HAP-1 (cell line): Measurements from ENCODE around the gene TYMP.
A peak's percentile ranks its signal among the peaks of the same experiment; 100 is the strongest.

Source experiments
- DNase-seq, 2 experiments: peaks; one replicate each; pipeline ENCODE4 v3.0.0-alpha.2; 2016 to 2020; ENCODE audit warnings: low spot score in 2 of 2
- H3K27me3 ChIP-seq: fragments of 250-450 bp; sonication (Bioruptor Pico); 2 replicates; pipeline ENCODE4 v1.5.1; 2020; ENCODE audit warnings: low read depth, mild to moderate bottlenecking, moderate library complexity
- H3K36me3 ChIP-seq: fragments of 250-450 bp; sonication (Bioruptor Pico); replicated peaks from 2 replicates; pipeline ENCODE4 v1.5.1; 2020; ENCODE audit warnings: mild to moderate bottlenecking
- H3K4me1 ChIP-seq: fragments of 250-450 bp; sonication (Bioruptor Pico); 2 replicates; pipeline ENCODE4 v1.5.1; 2020; ENCODE audit warnings: mild to moderate bottlenecking
- H3K4me3 ChIP-seq: fragments of 250-450 bp; sonication (Bioruptor Pico); 2 replicates; pipeline ENCODE4 v1.5.1; 2020; ENCODE audit warnings: mild to moderate bottlenecking, moderate library complexity
- H3K9me3 ChIP-seq: fragments of 250-450 bp; sonication (Bioruptor Pico); 2 replicates; pipeline ENCODE4 v1.5.1; 2020; ENCODE audit warnings: mild to moderate bottlenecking, moderate library complexity
- in situ Hi-C: fragments of 300-500 bp; cut with MboI; formaldehyde crosslinking; loops from 3 replicates; pipeline ENCODE4 v1.14.3; 2020; ENCODE audit warnings: low sequenced_read_pairs, inconsistent platforms, mixed read lengths

The TYMP gene

DNA sequence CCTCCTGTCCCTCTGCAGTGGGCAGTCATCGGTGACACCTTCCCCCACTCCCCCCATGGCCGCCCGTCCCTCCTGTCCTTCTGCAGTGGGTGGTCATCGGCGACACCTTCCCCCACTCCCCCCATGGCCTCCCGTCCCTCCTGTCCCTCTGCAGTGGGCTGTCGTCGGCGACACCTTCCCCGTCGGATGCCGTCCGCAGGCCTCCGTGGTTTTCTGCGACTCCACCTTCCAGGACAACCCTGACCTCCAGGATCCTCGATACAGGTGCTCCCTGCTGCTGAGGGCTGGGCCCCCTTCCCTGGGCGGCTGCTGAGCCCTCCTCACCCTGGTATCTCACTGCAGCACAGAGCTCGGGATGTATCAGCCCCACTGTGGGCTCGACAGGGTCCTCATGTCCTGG is 40.9 kb downstream of the TYMP start:
- H3K4me1 ChIP-seq = no peaks in the 10 kb centered on the region

DNA sequence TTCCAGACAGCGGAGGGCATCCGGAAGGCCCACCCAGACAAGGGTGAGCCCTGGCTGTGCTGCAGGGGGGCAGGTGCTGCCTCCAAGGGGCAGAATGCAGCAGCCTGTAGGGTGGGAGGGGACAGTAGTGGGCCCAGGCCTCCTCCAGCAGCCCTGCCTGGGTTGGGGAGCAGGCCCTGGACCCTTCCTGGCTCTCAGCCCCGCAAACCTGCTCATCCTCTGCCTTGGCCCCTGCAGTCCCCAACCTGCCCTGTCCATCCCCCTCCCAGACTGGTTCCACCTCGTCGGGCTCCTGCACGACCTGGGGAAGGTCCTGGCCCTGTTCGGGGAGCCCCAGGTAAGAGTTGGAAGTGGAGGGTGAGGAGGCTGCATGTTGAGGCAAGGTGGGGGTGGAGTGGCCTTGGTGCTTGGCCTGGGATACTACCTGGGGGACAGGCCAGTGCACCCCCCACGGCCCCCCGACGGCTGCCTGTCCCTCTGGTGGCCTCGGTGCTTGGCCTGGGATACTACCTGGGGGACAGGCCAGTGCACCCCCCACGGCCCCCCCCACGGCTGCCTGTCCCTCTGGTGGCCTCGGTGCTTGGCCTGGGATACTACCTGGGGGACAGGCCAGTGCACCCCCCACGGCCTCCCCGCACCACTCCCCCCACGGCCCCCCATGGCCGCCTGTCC is 41.7 kb downstream of the TYMP start:
- H3K27me3 ChIP-seq = no peaks in the 10 kb centered on the region
- DNase-seq = no peak
- H3K4me3 ChIP-seq = no peak overlapping the region
- in situ Hi-C loops = no loop called here
- H3K36me3 ChIP-seq = no peaks in the 10 kb centered on the region; the same call in 1 of the 2 replicates
- H3K9me3 ChIP-seq = no peaks in the 10 kb centered on the region
- no peaks in the 10 kb centered on the region for H3K4me1 ChIP-seq

More for the DNA sequence above, 40.9 kb downstream of the TYMP start:
- H3K9me3 ChIP-seq = no peaks in the 10 kb centered on the region
- H3K27me3 ChIP-seq = no peaks in the 10 kb centered on the region
- H3K4me3 ChIP-seq = no peak overlapping the region
- in situ Hi-C loops = no loop called here
- no peak for DNase-seq
- no peaks in the 10 kb centered on the region; the same call in 1 of the 2 replicates for H3K36me3 ChIP-seq

GRCh38 chr22:50487290-50488005 is 42.4 kb downstream of the TYMP start:
- H3K4me3 ChIP-seq = no peak overlapping the region
- no peak for DNase-seq
- H3K27me3 ChIP-seq = no peaks in the 10 kb centered on the region
- H3K36me3 ChIP-seq = no peaks in the 10 kb centered on the region; the same call in 1 of the 2 replicates
- in situ Hi-C loops = no loop called here
- H3K9me3 ChIP-seq = no peaks in the 10 kb centered on the region
- H3K4me1 ChIP-seq = no peaks in the 10 kb centered on the region

- in situ Hi-C loops = no loop called here
- Histone ChIP-seq H3K27me3 (no peaks in the 10 kb centered on the region), H3K36me3 (no peaks in the 10 kb centered on the region; the same call in 1 of the 2 replicates), H3K4me3 (no peak within 1 kb of the TSS), H3K4me1 (no peaks in the 10 kb centered on the region), H3K9me3 (no peaks in the 10 kb centered on the region)
- DNase-seq = no peak
Observed at GRCh38 chr22:50486561-50487289, 43.1 kb downstream of the TYMP start, which contains the start of gene MIOX. MIOX (plus strand) TSS chr22:50486859; CDS start chr22:50486898, 39 bp downstream.

GRCh38 chr22:50485221-50486131 is 44.3 kb downstream of the TYMP start:
- no peaks in the 10 kb centered on the region; the same call in 1 of the 2 replicates for H3K36me3 ChIP-seq
- peak in 1 of 2 experiments; percentile 32 for DNase-seq
- H3K4me1 ChIP-seq = no peaks in the 10 kb centered on the region
- H3K9me3 ChIP-seq = no peaks in the 10 kb centered on the region
- no peaks in the 10 kb centered on the region for H3K27me3 ChIP-seq
- no peak overlapping the region for H3K4me3 ChIP-seq
- in situ Hi-C loops = no loop called here

DNA sequence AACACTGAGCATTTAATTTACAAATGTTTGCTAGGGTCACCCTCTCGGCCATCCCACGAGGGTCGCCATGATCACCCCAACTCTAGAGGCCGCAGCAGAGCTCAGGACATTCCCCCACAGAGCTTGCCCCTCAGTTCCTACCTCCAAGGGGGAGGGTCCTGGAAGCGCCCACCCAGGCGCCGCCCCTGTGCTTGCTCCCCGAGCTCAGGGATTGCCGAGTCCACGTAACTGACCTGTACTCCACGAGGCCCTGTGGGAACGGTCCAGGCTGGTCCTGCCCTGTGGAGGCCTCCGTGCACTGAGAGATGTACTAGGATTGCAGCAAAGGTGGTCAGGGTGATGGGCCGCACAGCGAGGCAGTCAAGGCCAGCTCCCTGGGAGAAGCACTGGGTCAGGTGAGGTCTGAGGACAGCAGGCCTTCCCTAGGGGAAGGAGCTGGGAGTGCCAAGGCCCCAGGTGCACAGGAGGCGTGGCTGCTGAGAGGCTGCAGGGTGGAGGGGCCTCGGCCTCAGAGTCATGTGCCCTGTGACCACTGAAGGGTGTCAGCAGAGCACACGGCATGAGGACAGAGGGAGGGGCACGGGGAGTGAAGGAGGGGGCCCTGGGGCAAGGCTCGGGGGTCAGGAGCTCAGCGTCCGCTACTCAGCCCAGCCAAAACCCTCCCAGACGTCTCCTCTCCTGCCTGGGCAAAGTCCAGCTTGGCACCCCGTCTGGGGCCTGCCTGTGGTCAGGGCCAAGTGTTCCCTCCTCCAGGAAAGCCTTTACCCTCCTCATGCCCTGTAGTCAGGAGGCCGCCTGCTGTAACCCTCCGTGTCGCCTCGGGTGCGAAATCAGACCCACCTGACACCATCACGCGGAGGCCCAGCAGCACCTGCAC is 45.6 kb downstream of the TYMP start:
- DNase-seq = no peak
- no peak overlapping the region for H3K4me3 ChIP-seq
- H3K27me3 ChIP-seq = no peaks in the 10 kb centered on the region
- no peaks in the 10 kb centered on the region; the same call in 1 of the 2 replicates for H3K36me3 ChIP-seq
- in situ Hi-C loops = no loop called here
- no peaks in the 10 kb centered on the region for H3K9me3 ChIP-seq
- no peaks in the 10 kb centered on the region for H3K4me1 ChIP-seq

DNA sequence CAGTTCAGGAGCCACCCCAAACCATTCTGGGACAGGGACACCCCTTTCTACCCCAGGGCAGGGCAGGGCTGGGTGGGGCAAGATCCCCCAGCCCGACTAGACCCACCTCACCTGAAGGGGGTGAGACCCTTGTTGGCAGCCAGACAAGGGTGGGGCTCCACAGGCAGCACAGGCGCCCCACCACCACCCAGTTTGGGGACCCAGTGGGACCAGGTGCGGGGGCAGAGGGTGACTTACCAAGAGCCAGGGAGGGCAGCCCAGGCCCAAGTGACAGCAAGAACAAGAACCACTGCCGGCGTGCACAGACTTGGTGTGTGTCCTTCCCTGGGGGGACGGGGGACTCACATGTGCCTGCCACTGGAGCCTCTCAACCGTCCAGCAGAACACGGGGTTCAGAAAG is 46.3 kb downstream of the TYMP start:
- H3K36me3 ChIP-seq = no peaks in the 10 kb centered on the region; the same call in 1 of the 2 replicates
- H3K9me3 ChIP-seq = no peaks in the 10 kb centered on the region
- DNase-seq = no peak
- no peaks in the 10 kb centered on the region for H3K27me3 ChIP-seq
- in situ Hi-C loops = no loop called here
- no peaks in the 10 kb centered on the region for H3K4me1 ChIP-seq
- H3K4me3 ChIP-seq = no peak overlapping the region

GRCh38 chr22:50483106-50483505 is 46.7 kb downstream of the TYMP start:
- Histone ChIP-seq H3K4me3 (no peak overlapping the region), H3K4me1 (no peaks in the 10 kb centered on the region), H3K36me3 (no peaks in the 10 kb centered on the region; the same call in 1 of the 2 replicates), H3K9me3 (no peaks in the 10 kb centered on the region), H3K27me3 (no peaks in the 10 kb centered on the region)
- no peak for DNase-seq
- in situ Hi-C loops = no loop called here

DNA sequence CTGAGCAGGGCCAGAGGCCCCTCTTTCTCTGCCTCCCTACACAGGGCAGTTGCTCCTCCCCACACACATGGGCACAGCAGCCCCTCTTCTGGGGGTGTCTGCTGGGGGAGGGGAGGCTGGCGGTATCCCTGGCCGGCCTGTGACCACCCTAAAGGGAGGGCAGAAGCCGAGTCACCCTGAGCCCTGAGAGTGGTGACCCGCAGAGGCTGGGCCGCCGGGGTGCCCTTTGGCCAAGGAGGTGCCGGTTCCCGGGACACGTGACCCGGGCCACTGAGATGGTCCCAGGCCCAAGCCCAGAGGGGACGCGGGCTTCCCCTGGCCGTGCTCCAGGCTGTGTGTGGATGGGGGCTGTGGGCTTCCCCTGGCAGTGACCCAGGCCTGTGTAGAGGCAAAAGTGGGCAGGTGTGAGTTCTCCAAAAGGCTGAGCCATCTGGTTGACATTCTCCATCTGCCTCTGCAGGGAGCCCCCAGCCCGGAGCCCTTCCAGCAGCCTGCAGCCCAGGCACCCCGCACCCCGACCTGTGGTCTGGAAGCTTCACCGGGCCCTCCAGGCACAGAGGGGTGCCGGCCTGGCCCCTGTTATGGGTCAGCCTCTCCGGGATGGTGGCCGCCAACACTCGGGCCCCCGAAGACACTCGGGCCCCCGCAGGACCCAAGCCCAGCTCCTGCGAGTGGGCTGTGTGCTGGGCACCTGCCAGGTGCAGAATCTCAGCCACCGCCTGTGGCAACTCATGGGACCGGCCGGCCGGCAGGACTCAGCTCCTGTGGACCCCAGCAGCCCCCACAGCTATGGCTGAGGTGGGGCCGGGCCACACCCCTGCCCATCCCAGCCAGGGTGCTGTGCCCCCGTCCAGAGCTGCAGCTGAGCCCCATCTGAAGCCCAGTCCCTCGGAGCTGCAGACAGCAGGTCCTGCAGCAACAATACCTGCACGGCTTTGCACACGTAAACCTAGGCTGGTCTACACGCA is 47.4 kb downstream of the TYMP start:
- in situ Hi-C loops = no loop called here
- Histone ChIP-seq H3K4me1 (no peaks in the 10 kb centered on the region), H3K36me3 (no peaks in the 10 kb centered on the region; the same call in 1 of the 2 replicates), H3K27me3 (no peaks in the 10 kb centered on the region), H3K9me3 (no peaks in the 10 kb centered on the region), H3K4me3 (peak overlapping the region; percentile 60)
- DNase-seq = no peak

- peak; percentile 19 to 79 for DNase-seq
- Histone ChIP-seq H3K27me3 (no peaks in the 10 kb centered on the region), H3K9me3 (no peaks in the 10 kb centered on the region), H3K4me1 (no peaks in the 10 kb centered on the region), H3K36me3 (no peaks in the 10 kb centered on the region; the same call in 1 of the 2 replicates), H3K4me3 (peak within 1 kb of the TSS; percentile 60)
- in situ Hi-C loops = no loop called here
Observed at GRCh38 chr22:50481440-50482106, 48.2 kb downstream of the TYMP start, which contains the start of gene ADM2. ADM2 (plus strand) TSS chr22:50481543; CDS start chr22:50481848, 305 bp downstream.

GRCh38 chr22:50481045-50481439 is 48.8 kb downstream of the TYMP start:
- Histone ChIP-seq H3K36me3 (no peaks in the 10 kb centered on the region; the same call in 1 of the 2 replicates), H3K4me3 (peak overlapping the region; percentile 60), H3K4me1 (no peaks in the 10 kb centered on the region), H3K9me3 (no peaks in the 10 kb centered on the region), H3K27me3 (no peaks in the 10 kb centered on the region)
- in situ Hi-C loops = no loop called here
- no peak for DNase-seq
